Measurements from ENCODE around the gene TIGAR. TPM values are rescaled to one million over a fixed set of nuclear protein-coding genes. Genes with fewer than 3 reads are reported as not detected.

TIGAR gene
- total and polyA plus RNA-seq, 2 donors (not counting 1 experiment from before 2014, with no cell fraction given) = 2.3 to 6.6 TPM

DNA sequence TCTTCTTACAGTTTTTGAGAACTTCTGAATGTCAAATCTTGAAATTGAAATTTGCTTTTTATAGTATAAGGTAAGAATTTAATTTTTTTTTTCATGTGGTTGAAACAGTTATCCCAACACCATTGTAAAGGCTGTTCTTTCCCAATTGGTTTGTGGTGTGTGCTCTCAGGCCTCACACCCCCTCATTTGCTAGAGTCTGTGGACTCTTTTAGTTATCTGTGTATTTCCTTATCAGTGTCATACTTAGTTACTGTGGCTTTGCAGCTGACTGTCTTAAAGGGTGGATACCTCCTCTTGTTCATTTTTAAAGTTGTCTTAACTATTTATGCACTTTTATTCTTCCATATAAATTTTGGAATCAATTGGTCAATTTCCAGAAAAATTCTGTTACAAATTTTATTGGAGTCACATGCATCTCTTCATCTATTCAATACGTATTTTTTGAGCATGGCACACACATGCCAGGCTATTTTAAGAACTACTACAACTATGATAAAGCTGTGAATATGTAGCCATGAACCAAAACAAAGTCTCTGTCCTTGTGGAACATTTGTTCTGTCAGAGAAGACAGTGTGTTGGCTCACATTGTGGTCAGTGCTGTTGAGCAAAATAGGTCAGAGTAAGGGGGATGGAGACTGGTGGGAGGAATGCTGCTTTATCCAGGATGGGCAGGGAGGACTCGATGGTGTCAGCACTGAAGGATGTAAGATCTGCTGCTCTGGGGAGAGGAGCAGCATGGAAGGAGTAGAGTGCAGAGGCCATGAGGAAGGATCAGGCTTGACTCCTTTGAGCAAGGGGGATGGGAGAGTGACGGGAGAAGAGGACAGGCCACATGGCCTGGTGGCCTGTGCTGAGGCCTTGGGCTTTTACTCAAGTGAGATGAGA lies 34.4 kb downstream of the TIGAR start:
- ChIA-PET CTCF (interaction anchor here (0.7 kb wide), 1 partner anchor 48 kb away, joined by 4 read pairs; no protein-coding TSS in a partner anchor), POLR2A (no interaction called here)
- intact Hi-C loops (cut with micrococcal nuclease) = no loop called here
- Histone ChIP-seq H3K27ac (ENCODE audit: low read length in 2 of 2) (no peak overlapping the region), H3K4me2 (replicated peaks; ENCODE audit: low read depth, low read length, poor library complexity, severe bottlenecking) (no peak overlapping the region), H3K9ac (ENCODE audit: low read length) (no peak overlapping the region), H4K20me1 (ENCODE audit: control insufficient read depth, insufficient read depth, low read length, poor library complexity, severe bottlenecking) (no peaks in the 10 kb centered on the region), H3K9me3 (ENCODE audit: control extremely low read depth in 1 of 3, control insufficient read depth in 2 of 3, insufficient read depth in 1 of 3, low read length in 2 of 3) (peaks cover 0 to 2% (median 1%) of the 10 kb centered on the region in 3 donors), H2AFZ (ENCODE audit: insufficient read depth, low read depth, low read length, poor library complexity, severe bottlenecking) (no peak overlapping the region), H3K36me3 (replicated peaks in 1 of 2; ENCODE audit: control extremely low read depth in 1 of 2, control insufficient read depth in 1 of 2, extremely low read depth in 1 of 2, insufficient read depth in 2 of 2, low read length in 1 of 2) (peaks cover 2 to 17% of the 10 kb centered on the region in 2 experiments), H3K79me2 (ENCODE audit: control insufficient read depth, insufficient read depth, low read length) (no peaks in the 10 kb centered on the region), H3K4me3 (ENCODE audit: control extremely low read depth in 1 of 5, extremely low read depth in 1 of 5, insufficient read depth in 1 of 5, low read depth in 2 of 5, low read length in 4 of 5) (no peak overlapping the region), H3K27me3 (replicated peaks in 1 of 4; ENCODE audit: control extremely low read depth in 1 of 4, control insufficient read depth in 3 of 4, insufficient read depth in 4 of 4, low read length in 3 of 4) (no peaks in the 10 kb centered on the region), H3K4me1 (ENCODE audit: control insufficient read depth in 2 of 2, insufficient read depth in 2 of 2, low read length in 2 of 2) (no peaks in the 10 kb centered on the region)
- TF ChIP-seq, protein P1, sequence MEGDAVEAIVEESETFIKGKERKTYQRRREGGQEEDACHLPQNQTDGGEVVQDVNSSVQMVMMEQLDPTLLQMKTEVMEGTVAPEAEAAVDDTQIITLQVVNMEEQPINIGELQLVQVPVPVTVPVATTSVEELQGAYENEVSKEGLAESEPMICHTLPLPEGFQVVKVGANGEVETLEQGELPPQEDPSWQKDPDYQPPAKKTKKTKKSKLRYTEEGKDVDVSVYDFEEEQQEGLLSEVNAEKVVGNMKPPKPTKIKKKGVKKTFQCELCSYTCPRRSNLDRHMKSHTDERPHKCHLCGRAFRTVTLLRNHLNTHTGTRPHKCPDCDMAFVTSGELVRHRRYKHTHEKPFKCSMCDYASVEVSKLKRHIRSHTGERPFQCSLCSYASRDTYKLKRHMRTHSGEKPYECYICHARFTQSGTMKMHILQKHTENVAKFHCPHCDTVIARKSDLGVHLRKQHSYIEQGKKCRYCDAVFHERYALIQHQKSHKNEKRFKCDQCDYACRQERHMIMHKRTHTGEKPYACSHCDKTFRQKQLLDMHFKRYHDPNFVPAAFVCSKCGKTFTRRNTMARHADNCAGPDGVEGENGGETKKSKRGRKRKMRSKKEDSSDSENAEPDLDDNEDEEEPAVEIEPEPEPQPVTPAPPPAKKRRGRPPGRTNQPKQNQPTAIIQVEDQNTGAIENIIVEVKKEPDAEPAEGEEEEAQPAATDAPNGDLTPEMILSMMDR (IDR thresholded peaks at IDR 0.05) = peak; percentile 34
- TF ChIP-seq EZH2 (IDR thresholded peaks at IDR 0.05; ENCODE audit: borderline replicate concordance, insufficient read depth, low read depth, low read length, poor library complexity, severe bottlenecking) = no peak
- Mint-ChIP-seq H3K27me3 (no peaks in the 10 kb centered on the region), H3K4me3 (no peak overlapping the region), H3K9me3 (ENCODE audit: insufficient read depth) (no peaks in the 10 kb centered on the region), H3K4me1 (no peaks in the 10 kb centered on the region), H3K27ac (no peak overlapping the region)
- ATAC-seq (ENCODE audit: low read depth) = no peak
- 95% methylated on average over 2 of the region's 3 CpGs for WGBS (ENCODE audit: insufficient coverage)
- DNase-seq = no peak

DNA sequence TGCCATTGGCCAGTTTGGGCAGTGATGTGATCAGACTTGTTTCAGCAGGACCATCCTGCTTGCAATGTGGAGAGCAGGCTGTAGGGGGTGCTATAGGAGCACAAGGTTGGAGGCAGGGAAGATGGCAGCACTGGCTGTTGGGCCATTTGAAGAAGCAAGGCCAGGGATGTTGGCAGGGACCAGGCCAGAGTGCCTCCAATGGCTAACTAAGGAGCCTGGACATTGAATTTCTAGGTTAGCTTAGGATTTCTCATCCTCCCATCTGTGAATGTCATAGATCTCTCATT lies 35.0 kb downstream of the TIGAR start:
- H3K9me3 Mint-ChIP-seq (ENCODE audit: insufficient read depth) = no peaks in the 10 kb centered on the region
- H3K4me1 ChIP-seq (ENCODE audit: control insufficient read depth in 2 of 2, insufficient read depth in 2 of 2, low read length in 2 of 2) = no peaks in the 10 kb centered on the region
- intact Hi-C loops (cut with micrococcal nuclease) = no loop called here
- H3K9ac ChIP-seq (ENCODE audit: low read length) = no peak overlapping the region
- H3K4me2 ChIP-seq (replicated peaks; ENCODE audit: low read depth, low read length, poor library complexity, severe bottlenecking) = no peak overlapping the region
- no peak overlapping the region for H3K4me3 ChIP-seq (ENCODE audit: control extremely low read depth in 1 of 5, extremely low read depth in 1 of 5, insufficient read depth in 1 of 5, low read depth in 2 of 5, low read length in 4 of 5)
- POLR2A ChIA-PET = no interaction called here
- TF ChIP-seq, protein P1 (IDR thresholded peaks at IDR 0.05) = no peak
- TF ChIP-seq EZH2 (IDR thresholded peaks at IDR 0.05; ENCODE audit: borderline replicate concordance, insufficient read depth, low read depth, low read length, poor library complexity, severe bottlenecking) = no peak
- H3K27ac Mint-ChIP-seq = no peak overlapping the region
- ATAC-seq (ENCODE audit: low read depth) = no peak
- CTCF ChIA-PET = no interaction called here
- H3K4me3 Mint-ChIP-seq = no peak overlapping the region
- H3K27me3 Mint-ChIP-seq = no peaks in the 10 kb centered on the region
- no peaks in the 10 kb centered on the region for H3K4me1 Mint-ChIP-seq
- H2AFZ ChIP-seq (ENCODE audit: insufficient read depth, low read depth, low read length, poor library complexity, severe bottlenecking) = no peak overlapping the region
- peaks cover 0 to 16% of the 10 kb centered on the region in 2 experiments for H3K36me3 ChIP-seq (replicated peaks in 1 of 2; ENCODE audit: control extremely low read depth in 1 of 2, control insufficient read depth in 1 of 2, extremely low read depth in 1 of 2, insufficient read depth in 2 of 2, low read length in 1 of 2)
- no peaks in the 10 kb centered on the region for H3K79me2 ChIP-seq (ENCODE audit: control insufficient read depth, insufficient read depth, low read length)
- peak; percentile 33 for DNase-seq
- H3K27ac ChIP-seq (ENCODE audit: low read length in 2 of 2) = no peak overlapping the region
- H4K20me1 ChIP-seq (ENCODE audit: control insufficient read depth, insufficient read depth, low read length, poor library complexity, severe bottlenecking) = no peaks in the 10 kb centered on the region
- no peaks in the 10 kb centered on the region for H3K27me3 ChIP-seq (replicated peaks in 1 of 4; ENCODE audit: control extremely low read depth in 1 of 4, control insufficient read depth in 3 of 4, insufficient read depth in 4 of 4, low read length in 3 of 4)
- peaks cover 0 to 2% (median 1%) of the 10 kb centered on the region in 3 donors for H3K9me3 ChIP-seq (ENCODE audit: control extremely low read depth in 1 of 3, control insufficient read depth in 2 of 3, insufficient read depth in 1 of 3, low read length in 2 of 3)
